NB4 (cell line): Measurements from ENCODE around the gene CD48.

ENCODE experiments used
- MAX ChIP-seq: IDR thresholded peaks from 2 replicates; pipeline ENCODE4 v1.6.1; 2011; ENCODE audit warnings: low read depth, low read length
- MYC ChIP-seq: IDR thresholded peaks from 2 replicates; pipeline ENCODE4 v1.6.1; 2011; ENCODE audit warnings: low read depth, low read length
- POLR2A ChIP-seq: IDR thresholded peaks from 2 replicates; pipeline ENCODE4 v1.6.1; 2011; ENCODE audit warnings: mild to moderate bottlenecking; ENCODE audit not compliant: insufficient read length; ENCODE audit errors: extremely low read depth
- TF ChIP-seq, protein P1 (sequence below): IDR thresholded peaks from one replicate; pipeline ENCODE4 v1.5.1; 2012; ENCODE audit warnings: low read depth, low read length

DNA sequence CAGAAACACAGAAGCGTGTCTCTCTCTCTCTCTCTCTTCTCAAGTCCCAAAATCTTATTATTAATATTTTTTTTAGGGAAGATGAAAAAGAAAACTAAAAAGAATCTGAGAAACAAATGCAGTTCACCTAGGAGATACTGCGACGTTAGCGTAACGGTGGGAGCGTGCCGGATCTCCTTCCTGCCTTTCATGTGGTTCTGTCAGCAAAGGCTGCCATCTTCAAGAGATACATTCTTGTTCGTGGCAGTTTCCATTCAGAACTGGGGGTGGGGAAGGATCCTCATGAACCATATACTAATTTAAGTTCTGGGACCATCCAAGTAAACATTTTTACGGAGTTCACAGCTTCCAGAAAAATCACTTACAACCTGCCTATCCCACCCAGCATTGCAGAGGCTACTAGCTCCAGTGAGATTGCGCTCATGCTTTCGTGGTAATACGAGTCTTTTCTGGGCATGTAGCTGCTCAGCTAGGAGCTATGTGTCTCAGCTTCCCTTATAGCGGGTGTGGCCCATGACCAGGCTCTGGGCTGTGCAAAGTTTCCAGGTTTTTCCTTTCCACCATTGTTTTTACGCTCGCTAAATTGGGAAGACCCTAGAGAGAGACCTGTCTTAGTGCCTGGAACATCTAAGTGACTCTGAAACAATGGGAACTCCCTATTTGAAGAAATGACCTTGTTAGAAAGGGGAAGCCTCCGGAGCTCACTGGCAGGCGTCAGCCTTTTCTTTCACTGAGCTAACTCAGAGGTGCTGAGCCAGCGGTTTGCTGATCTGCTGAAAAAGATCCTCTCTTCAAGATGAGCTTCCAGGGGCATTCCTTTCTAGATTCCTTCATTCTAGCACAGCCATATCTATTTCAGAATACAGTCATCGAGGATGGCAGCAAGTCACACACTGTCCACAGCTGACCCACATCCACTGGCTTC, 82.1 kb downstream of the CD48 start:
- TF ChIP-seq, protein P1, sequence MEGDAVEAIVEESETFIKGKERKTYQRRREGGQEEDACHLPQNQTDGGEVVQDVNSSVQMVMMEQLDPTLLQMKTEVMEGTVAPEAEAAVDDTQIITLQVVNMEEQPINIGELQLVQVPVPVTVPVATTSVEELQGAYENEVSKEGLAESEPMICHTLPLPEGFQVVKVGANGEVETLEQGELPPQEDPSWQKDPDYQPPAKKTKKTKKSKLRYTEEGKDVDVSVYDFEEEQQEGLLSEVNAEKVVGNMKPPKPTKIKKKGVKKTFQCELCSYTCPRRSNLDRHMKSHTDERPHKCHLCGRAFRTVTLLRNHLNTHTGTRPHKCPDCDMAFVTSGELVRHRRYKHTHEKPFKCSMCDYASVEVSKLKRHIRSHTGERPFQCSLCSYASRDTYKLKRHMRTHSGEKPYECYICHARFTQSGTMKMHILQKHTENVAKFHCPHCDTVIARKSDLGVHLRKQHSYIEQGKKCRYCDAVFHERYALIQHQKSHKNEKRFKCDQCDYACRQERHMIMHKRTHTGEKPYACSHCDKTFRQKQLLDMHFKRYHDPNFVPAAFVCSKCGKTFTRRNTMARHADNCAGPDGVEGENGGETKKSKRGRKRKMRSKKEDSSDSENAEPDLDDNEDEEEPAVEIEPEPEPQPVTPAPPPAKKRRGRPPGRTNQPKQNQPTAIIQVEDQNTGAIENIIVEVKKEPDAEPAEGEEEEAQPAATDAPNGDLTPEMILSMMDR = no peak
- no peak for TF ChIP-seq POLR2A
- no peak for TF ChIP-seq MAX
- no peak for TF ChIP-seq MYC
